Astrocyte (in vitro differentiated cells and primary cell): ENCODE data around the gene MKRN2.

Experiments used
- CTCF ChIP-seq: IDR thresholded peaks from 2 replicates; pipeline ENCODE4 v1.5.1; 2011; ENCODE audit warnings: low read depth, mild to moderate bottlenecking, inconsistent platforms, low read length, moderate library complexity; ENCODE audit not compliant: insufficient read depth
- EZH2 ChIP-seq: IDR thresholded peaks from 2 replicates; pipeline ENCODE4 v1.6.1; 2012; ENCODE audit warnings: mild to moderate bottlenecking, low read length, inconsistent platforms; ENCODE audit not compliant: insufficient read depth

GRCh38 chr3:12508291-12508700, 48.6 kb upstream of the MKRN2 start:
- TF ChIP-seq CTCF (no peak), EZH2 (no peak)
